Endodermal cell (in vitro differentiated cells): ENCODE data around the gene JARID2. TPM values are rescaled to one million over a fixed set of nuclear protein-coding genes. Genes with fewer than 3 reads are reported as not detected.

Source experiments
- DNase-seq: peaks from one replicate; pipeline ENCODE4 v3.0.0-alpha.2; 2017
- H3K27ac ChIP-seq: 2 replicates; pipeline ENCODE4 v1.5.1; 2013; ENCODE audit warnings: mild to moderate bottlenecking, low read depth, low read length, moderate library complexity
- H3K27me3 ChIP-seq: 2 replicates; pipeline ENCODE4 v1.6.1; 2013; ENCODE audit warnings: mild to moderate bottlenecking, low read length, moderate library complexity; ENCODE audit not compliant: insufficient read depth, control insufficient read depth, poor library complexity, severe bottlenecking
- H3K36me3 ChIP-seq: 2 replicates; pipeline ENCODE4 v1.7.0; 2013; ENCODE audit warnings: mild to moderate bottlenecking, low read length, moderate library complexity; ENCODE audit not compliant: control insufficient read depth, insufficient read depth
- H3K4me1 ChIP-seq: one replicate; pipeline ENCODE4 v1.7.0; 2013; ENCODE audit warnings: low read length; ENCODE audit not compliant: control insufficient read depth, insufficient read depth
- H3K4me3 ChIP-seq: 2 replicates; pipeline ENCODE4 v1.5.1; 2013; ENCODE audit warnings: mild to moderate bottlenecking, low read length, moderate library complexity
- H3K9ac ChIP-seq: 2 replicates; pipeline ENCODE4 v1.6.1; 2013; ENCODE audit warnings: mild to moderate bottlenecking, low read length, moderate library complexity; ENCODE audit not compliant: poor library complexity, severe bottlenecking; ENCODE audit errors: extremely low read depth
- H3K9me3 ChIP-seq: 2 replicates; pipeline ENCODE4 v1.6.1; 2013; ENCODE audit warnings: mild to moderate bottlenecking, low read length, moderate library complexity; ENCODE audit not compliant: control insufficient read depth
- H3K27ac Mint-ChIP-seq: 2 replicates; pipeline ENCODE4 v1.8.0; 2020; ENCODE audit warnings: mixed read lengths
- H3K27me3 Mint-ChIP-seq: 2 replicates; pipeline ENCODE4 v1.8.0; 2021; ENCODE audit warnings: mild to moderate bottlenecking, mixed read lengths; ENCODE audit not compliant: insufficient read depth
- H3K36me3 Mint-ChIP-seq: 2 replicates; pipeline ENCODE4 v1.8.0; 2020; ENCODE audit warnings: low read depth, mixed read lengths
- H3K4me1 Mint-ChIP-seq: 2 replicates; pipeline ENCODE4 v1.8.0; 2020; ENCODE audit warnings: mixed read lengths
- H3K4me3 Mint-ChIP-seq: 2 replicates; pipeline ENCODE4 v1.8.0; 2020; ENCODE audit warnings: mild to moderate bottlenecking, moderate library complexity, mixed read lengths
- H3K9me3 Mint-ChIP-seq: 2 replicates; pipeline ENCODE4 v1.8.0; 2020; ENCODE audit warnings: mild to moderate bottlenecking, mixed read lengths
- WGBS, 2 experiments: methylation state at CpG; one replicate each; pipeline versions ENCODE4 v1.1.5 to v1.1.7; 2013; ENCODE audit warnings: missing lambda C conversion rate in 2 of 2, mixed read lengths in 1 of 2; ENCODE audit not compliant: insufficient coverage in 1 of 2, insufficient read length in 1 of 2; 5-methylcytosine and 5-hydroxymethylcytosine counted together
- total RNA-seq, 2 donors: library from RNA; stranded (reverse); fragmentation: NEBNext Ultra II Directional in 1 of 2; extraction: Animal tissue kit (Norgen Biotek cat#: 25700) in 1 of 2; gene quantifications; 2 replicates in 1 of 2; 3 replicates in 1 of 2; pipeline ENCODE4 v1.2.1, GENCODE V29; 2021
- TF ChIP-seq, protein P1 (sequence below): fragments of 200-600 bp; sonication (generic); conservative IDR thresholded peaks from 2 replicates; pipeline ENCODE4 v1.5.0; 2021; ENCODE audit warnings: antibody characterized with exemption, mild to moderate bottlenecking

Gene JARID2
- total RNA-seq, 2 donors from 2014 or later: 42.5 to 77.0 TPM

DNA sequence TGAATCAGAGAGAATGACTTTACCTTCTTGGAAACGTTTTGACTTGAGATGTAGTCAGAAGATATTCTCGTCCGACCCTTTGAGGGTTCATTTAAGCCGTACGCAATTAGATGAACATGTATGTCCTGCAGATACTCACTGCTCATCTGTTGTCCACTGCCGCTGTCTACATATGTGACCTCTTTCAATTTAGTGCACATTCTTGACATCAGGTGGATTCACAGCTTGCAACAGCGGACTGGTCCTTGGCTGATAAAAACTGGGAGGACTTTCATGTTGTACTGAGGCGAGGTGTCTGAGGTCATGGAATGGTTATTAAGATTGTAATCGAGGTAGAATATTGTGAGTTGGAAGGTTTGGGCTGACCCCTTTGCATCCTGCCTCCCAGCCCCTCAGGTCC, 194.2 kb downstream of the JARID2 start:
- Mint-ChIP-seq H3K4me1 (peaks cover 87% of the 10 kb centered on the region), H3K36me3 (no peaks in the 10 kb centered on the region), H3K27ac (no peak overlapping the region), H3K27me3 (no peaks in the 10 kb centered on the region), H3K4me3 (no peak overlapping the region), H3K9me3 (no peaks in the 10 kb centered on the region)
- DNase-seq: no peak
- Histone ChIP-seq H3K9me3 (no peaks in the 10 kb centered on the region), H3K4me3 (no peak overlapping the region), H3K27ac (no peak overlapping the region), H3K36me3 (peaks cover 4% of the 10 kb centered on the region), H3K27me3 (no peaks in the 10 kb centered on the region), H3K4me1 (peaks cover 58% of the 10 kb centered on the region), H3K9ac (no peak overlapping the region)
- 80 to 81% methylated on average over 8 to 9 of the region's 9 CpGs for WGBS, 2 experiments
- TF ChIP-seq, protein P1, sequence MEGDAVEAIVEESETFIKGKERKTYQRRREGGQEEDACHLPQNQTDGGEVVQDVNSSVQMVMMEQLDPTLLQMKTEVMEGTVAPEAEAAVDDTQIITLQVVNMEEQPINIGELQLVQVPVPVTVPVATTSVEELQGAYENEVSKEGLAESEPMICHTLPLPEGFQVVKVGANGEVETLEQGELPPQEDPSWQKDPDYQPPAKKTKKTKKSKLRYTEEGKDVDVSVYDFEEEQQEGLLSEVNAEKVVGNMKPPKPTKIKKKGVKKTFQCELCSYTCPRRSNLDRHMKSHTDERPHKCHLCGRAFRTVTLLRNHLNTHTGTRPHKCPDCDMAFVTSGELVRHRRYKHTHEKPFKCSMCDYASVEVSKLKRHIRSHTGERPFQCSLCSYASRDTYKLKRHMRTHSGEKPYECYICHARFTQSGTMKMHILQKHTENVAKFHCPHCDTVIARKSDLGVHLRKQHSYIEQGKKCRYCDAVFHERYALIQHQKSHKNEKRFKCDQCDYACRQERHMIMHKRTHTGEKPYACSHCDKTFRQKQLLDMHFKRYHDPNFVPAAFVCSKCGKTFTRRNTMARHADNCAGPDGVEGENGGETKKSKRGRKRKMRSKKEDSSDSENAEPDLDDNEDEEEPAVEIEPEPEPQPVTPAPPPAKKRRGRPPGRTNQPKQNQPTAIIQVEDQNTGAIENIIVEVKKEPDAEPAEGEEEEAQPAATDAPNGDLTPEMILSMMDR: no peak

DNA sequence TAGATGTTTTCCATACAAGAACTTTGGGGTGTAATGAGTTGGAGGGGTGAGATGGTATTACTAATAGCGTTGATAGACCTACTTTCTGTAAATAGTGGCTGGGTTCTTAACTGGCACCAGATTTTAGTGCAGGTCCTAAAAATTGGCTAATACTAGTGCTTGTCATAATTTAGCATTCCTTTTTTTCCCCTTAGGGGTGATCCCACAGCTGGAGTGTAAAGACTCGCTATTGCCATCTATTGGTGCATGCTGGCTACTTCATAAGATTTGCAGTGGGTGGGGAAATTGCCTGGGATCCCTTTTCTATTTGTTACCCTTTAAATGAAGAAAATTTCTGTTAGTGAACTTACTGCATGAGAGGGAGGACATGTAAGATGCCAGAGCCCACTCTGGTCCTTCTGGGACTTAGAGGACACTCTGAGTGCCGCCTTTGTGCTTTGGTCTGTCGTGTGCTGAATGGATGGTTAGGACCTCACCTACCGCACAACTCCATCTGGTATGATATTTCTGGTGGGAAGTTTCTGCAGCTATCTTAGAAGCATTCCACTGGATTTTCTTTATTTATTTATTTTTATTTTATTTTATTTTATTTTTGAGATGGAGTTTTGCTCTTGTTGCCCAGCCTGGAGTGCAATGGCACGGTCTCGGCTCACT, 195.5 kb downstream of the JARID2 start:
- H3K36me3 ChIP-seq: peaks cover 4% of the 10 kb centered on the region
- no peaks in the 10 kb centered on the region for H3K27me3 Mint-ChIP-seq
- no peaks in the 10 kb centered on the region for H3K36me3 Mint-ChIP-seq
- H3K4me3 ChIP-seq: no peak overlapping the region
- no peak overlapping the region for H3K9ac ChIP-seq
- H3K27me3 ChIP-seq: no peaks in the 10 kb centered on the region
- DNase-seq: peak; percentile 77
- H3K4me3 Mint-ChIP-seq: no peak overlapping the region
- H3K27ac ChIP-seq: no peak overlapping the region
- H3K27ac Mint-ChIP-seq: no peak overlapping the region
- H3K4me1 ChIP-seq: peaks cover 46% of the 10 kb centered on the region
- H3K9me3 Mint-ChIP-seq: no peaks in the 10 kb centered on the region
- H3K4me1 Mint-ChIP-seq: peaks cover 90% of the 10 kb centered on the region
- TF ChIP-seq, protein P1: peak; percentile 84
- 70 to 83% methylated on average over 3 to 7 of the region's 7 CpGs for WGBS, 2 experiments
- H3K9me3 ChIP-seq: no peaks in the 10 kb centered on the region

DNA sequence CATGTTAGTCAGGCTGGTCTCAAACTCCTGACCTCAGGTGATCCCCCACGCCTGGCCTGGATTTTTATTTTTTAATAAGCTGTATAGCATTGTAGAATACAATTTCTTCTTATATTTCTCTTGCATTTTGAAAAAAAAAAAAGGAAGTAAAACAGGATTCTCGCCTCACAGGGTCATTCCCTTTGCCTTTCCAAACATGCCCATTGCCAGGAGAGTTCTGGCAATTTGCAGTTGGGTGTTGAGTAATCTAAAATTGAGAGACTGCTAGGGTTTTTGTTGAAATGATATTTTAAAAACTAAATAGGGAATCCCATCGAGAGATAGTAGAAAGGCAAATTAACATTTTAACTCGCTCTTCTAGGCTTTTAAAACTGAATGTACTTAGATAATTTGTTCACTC, 196.1 kb downstream of the JARID2 start:
- Histone ChIP-seq H3K27me3 (no peaks in the 10 kb centered on the region), H3K9me3 (no peaks in the 10 kb centered on the region), H3K4me1 (peaks cover 41% of the 10 kb centered on the region), H3K4me3 (no peak overlapping the region), H3K27ac (peak overlapping the region; percentile 13), H3K36me3 (peaks cover 4% of the 10 kb centered on the region), H3K9ac (no peak overlapping the region)
- H3K36me3 Mint-ChIP-seq: no peaks in the 10 kb centered on the region
- no peak for DNase-seq
- H3K9me3 Mint-ChIP-seq: no peaks in the 10 kb centered on the region
- H3K27ac Mint-ChIP-seq: no peak overlapping the region
- peaks cover 90% of the 10 kb centered on the region for H3K4me1 Mint-ChIP-seq
- no peaks in the 10 kb centered on the region for H3K27me3 Mint-ChIP-seq
- no peak overlapping the region for H3K4me3 Mint-ChIP-seq
- WGBS, 2 experiments: 86 to 100% methylated on average over 2 to 3 of the region's 4 CpGs
- TF ChIP-seq, protein P1: no peak
